T follicular helper cell (primary cell): ENCODE results near the gene NPEPPS.

Experiments used
- DNase-seq: peaks from one replicate; pipeline ENCODE4 v3.0.0-alpha.2; 2020; ENCODE audit warnings: low read depth

The NPEPPS gene

GRCh38 chr17:47630614-47631013 is 99.7 kb downstream of the NPEPPS start:
- DNase-seq: no peak

- no peak for DNase-seq
Observed at GRCh38 chr17:47632991-47633390, 102.1 kb downstream of the NPEPPS start.

GRCh38 chr17:47633996-47634395 is 103.1 kb downstream of the NPEPPS start:
- DNase-seq: no peak

GRCh38 chr17:47634870-47635269 is 104.0 kb downstream of the NPEPPS start:
- no peak for DNase-seq

- no peak for DNase-seq
Observed at GRCh38 chr17:47635734-47636133, 104.8 kb downstream of the NPEPPS start.

- DNase-seq: no peak
Observed at GRCh38 chr17:47636273-47637030, 105.5 kb downstream of the NPEPPS start.

- DNase-seq: no peak
Observed at GRCh38 chr17:47638903-47639302, 108.0 kb downstream of the NPEPPS start.

- DNase-seq: no peak
Observed at GRCh38 chr17:47640076-47640475, 109.2 kb downstream of the NPEPPS start.

GRCh38 chr17:47641202-47641601 is 110.3 kb downstream of the NPEPPS start:
- DNase-seq: no peak

GRCh38 chr17:47643116-47643515 is 112.2 kb downstream of the NPEPPS start:
- no peak for DNase-seq

- DNase-seq: no peak
Observed at GRCh38 chr17:47644324-47644723, 113.4 kb downstream of the NPEPPS start.

- peak; percentile 96 for DNase-seq
Observed at GRCh38 chr17:47649153-47649971, 118.5 kb downstream of the NPEPPS start, which contains the start of gene KPNB1. Gene KPNB1 (plus strand): TSS chr17:47649919. CDS start chr17:47650245, 326 bp downstream.

GRCh38 chr17:47649972-47650524 is 119.1 kb downstream of the NPEPPS start:
- DNase-seq: peak; percentile 41

GRCh38 chr17:47650525-47651522 is 119.9 kb downstream of the NPEPPS start:
- DNase-seq: peak; percentile 84

- DNase-seq: no peak
Observed at GRCh38 chr17:47651704-47652103, 120.8 kb downstream of the NPEPPS start.

- no peak for DNase-seq
Observed at GRCh38 chr17:47652570-47652969, 121.7 kb downstream of the NPEPPS start.

GRCh38 chr17:47653442-47653841 is 122.5 kb downstream of the NPEPPS start:
- no peak for DNase-seq

GRCh38 chr17:47654991-47655390 is 124.1 kb downstream of the NPEPPS start:
- no peak for DNase-seq

GRCh38 chr17:47660064-47660492 is 129.2 kb downstream of the NPEPPS start:
- no peak for DNase-seq

GRCh38 chr17:47663912-47664623 is 133.2 kb downstream of the NPEPPS start:
- DNase-seq: peak; percentile 45

GRCh38 chr17:47664624-47664941 is 133.7 kb downstream of the NPEPPS start:
- DNase-seq: no peak
